IMR-90 (cell line): ENCODE data around the gene SLC2A3. TPM values are rescaled to one million over a fixed set of nuclear protein-coding genes. Genes with fewer than 3 reads are reported as not detected.

Experiments used
- ATAC-seq: fragments of 200-7000 bp; cut with Tn5 transposase; 2 replicates; pipeline ENCODE4 v1.9.1; 2020; ENCODE audit warnings: low read depth, mild to moderate bottlenecking, moderate library complexity
- BruUV-seq: library from RNA; stranded (reverse); fragments of 400-500 nt; replicated peaks from 2 replicates; lab custom pipeline; 2021; lab: Mats Ljungman, UMichigan
- CTCF ChIA-PET: fragments of 300-600 bp; formaldehyde crosslinking; extraction: SDS; loops from one replicate; lab custom pipeline; 2021; ENCODE audit warnings: antibody characterized with exemption; lab: Yijun Ruan, JAX
- POLR2A ChIA-PET: fragments of 300-600 bp; sonication (Branson Sonifier 250); formaldehyde crosslinking; loops from one replicate; lab custom pipeline; 2022; ENCODE audit warnings: antibody characterized with exemption; ENCODE audit not compliant: unreplicated experiment; lab: Charles Lee
- DNase-seq: peaks from one replicate; pipeline ENCODE4 v3.0.0; 2013
- H2AFZ ChIP-seq: replicated peaks from 2 replicates; pipeline ENCODE3; 2013; ENCODE audit warnings: low read length, mild to moderate bottlenecking; ENCODE audit not compliant: poor library complexity
- H2AK5ac ChIP-seq: 2 replicates; pipeline ENCODE4 v1.6.1; 2013; ENCODE audit warnings: low read depth, low read length, inconsistent platforms
- H2AK9ac ChIP-seq: replicated peaks from 2 replicates; pipeline ENCODE3; 2013; ENCODE audit warnings: mild to moderate bottlenecking, low read depth, low read length, moderate library complexity; ENCODE audit not compliant: poor library complexity
- H2BK120ac ChIP-seq: 2 replicates; pipeline ENCODE4 v1.6.1; 2013; ENCODE audit warnings: low read depth, low read length, inconsistent platforms
- H2BK15ac ChIP-seq: 3 replicates; pipeline ENCODE4 v1.6.1; 2013; ENCODE audit warnings: low read depth, low read length, inconsistent platforms
- H2BK20ac ChIP-seq: 2 replicates; pipeline ENCODE4 v1.6.1; 2013; ENCODE audit warnings: low read depth, mild to moderate bottlenecking, inconsistent platforms, low read length, moderate library complexity
- H2BK5ac ChIP-seq: 2 replicates; pipeline ENCODE4 v1.6.1; 2013; ENCODE audit warnings: mild to moderate bottlenecking, low read depth, low read length, inconsistent platforms; ENCODE audit not compliant: poor library complexity, severe bottlenecking
- H3K14ac ChIP-seq: replicated peaks from 2 replicates; pipeline ENCODE4 v1.6.1; 2013; ENCODE audit warnings: low read depth, low read length, inconsistent platforms
- H3K18ac ChIP-seq: 2 replicates; pipeline ENCODE4 v1.6.1; 2013; ENCODE audit warnings: low read depth, low read length, control low read depth
- H3K23ac ChIP-seq: 2 replicates; pipeline ENCODE4 v1.6.1; 2013; ENCODE audit warnings: low read depth, low read length, inconsistent platforms
- H3K27ac ChIP-seq: 2 replicates; pipeline ENCODE4 v1.5.1; 2013; ENCODE audit warnings: mild to moderate bottlenecking, control low read depth, low read length; ENCODE audit not compliant: insufficient read depth
- H3K27me3 ChIP-seq: 2 replicates; pipeline ENCODE4 v1.6.1; 2013; ENCODE audit warnings: low read length; ENCODE audit not compliant: control insufficient read depth, insufficient read depth
- H3K36me3 ChIP-seq: 2 replicates; pipeline ENCODE4 v1.6.1; 2013; ENCODE audit warnings: low read length, mixed read lengths; ENCODE audit not compliant: control insufficient read depth, insufficient read depth
- H3K4ac ChIP-seq: 2 replicates; pipeline ENCODE4 v1.6.1; 2013; ENCODE audit warnings: low read depth, low read length, inconsistent platforms
- H3K4me1 ChIP-seq: 2 replicates; pipeline ENCODE4 v1.6.1; 2013; ENCODE audit warnings: low read length, mixed read lengths; ENCODE audit not compliant: control insufficient read depth, insufficient read depth
- H3K4me2 ChIP-seq: 2 replicates; pipeline ENCODE4 v1.6.1; 2013; ENCODE audit warnings: low read depth, mild to moderate bottlenecking, control low read depth, low read length, moderate library complexity
- H3K4me3 ChIP-seq: 2 replicates; pipeline ENCODE4 v1.5.1; 2013; ENCODE audit warnings: low read depth, mild to moderate bottlenecking, control low read depth, low read length, moderate library complexity; ENCODE audit not compliant: insufficient read depth
- H3K56ac ChIP-seq: 2 replicates; pipeline ENCODE4 v1.6.1; 2013; ENCODE audit warnings: low read length, inconsistent platforms; ENCODE audit not compliant: insufficient read depth; ENCODE audit errors: extremely low read depth
- H3K79me1 ChIP-seq, 2 experiments: 2 replicates each; pipeline ENCODE4 v1.6.1; 2013; ENCODE audit warnings: low read length in 2 of 2, inconsistent platforms in 1 of 2, low read depth in 1 of 2
- H3K9ac ChIP-seq: 2 replicates; pipeline ENCODE4 v1.6.1; 2013; ENCODE audit warnings: low read depth, low read length, control low read depth
- H3K9me1 ChIP-seq: 2 replicates; pipeline ENCODE4 v1.6.1; 2013; ENCODE audit warnings: low read length, inconsistent platforms; ENCODE audit not compliant: insufficient read depth
- H3K9me3 ChIP-seq: 2 replicates; pipeline ENCODE4 v1.6.1; 2013; ENCODE audit warnings: low read length; ENCODE audit not compliant: control insufficient read depth, insufficient read depth
- H4K20me1 ChIP-seq: 2 replicates; pipeline ENCODE4 v1.6.1; 2013; ENCODE audit warnings: low read length, inconsistent platforms; ENCODE audit not compliant: insufficient read depth
- H4K5ac ChIP-seq: 2 replicates; pipeline ENCODE4 v1.6.1; 2013; ENCODE audit warnings: mild to moderate bottlenecking, low read depth, low read length, control low read depth
- H4K8ac ChIP-seq, 2 experiments: 2 replicates each; pipeline ENCODE4 v1.6.1; 2013; ENCODE audit warnings: low read depth in 2 of 2, low read length in 2 of 2, control low read depth in 1 of 2, inconsistent platforms in 1 of 2
- H4K91ac ChIP-seq: 2 replicates; pipeline ENCODE4 v1.6.1; 2013; ENCODE audit warnings: low read depth, low read length, inconsistent platforms; ENCODE audit not compliant: insufficient read depth
- BHLHE40 ChIP-seq: fragments of 150-350 bp; IDR thresholded peaks from 2 replicates; pipeline ENCODE4 v1.6.1; 2016; ENCODE audit warnings: mild to moderate bottlenecking, low read depth, low read length
- CEBPB ChIP-seq: IDR thresholded peaks from 2 replicates; pipeline ENCODE4 v1.6.1; 2012; ENCODE audit warnings: low read depth, low read length, improper control_type of control experiment
- CHD1 ChIP-seq: IDR thresholded peaks from 2 replicates; pipeline ENCODE4 v1.6.1; 2012; ENCODE audit warnings: low read depth, low read length, improper control_type of control experiment
- FOS ChIP-seq: fragments of 150-350 bp; IDR thresholded peaks from 2 replicates; pipeline ENCODE4 v1.6.1; 2016; ENCODE audit warnings: low read depth, low read length
- MAFK ChIP-seq: IDR thresholded peaks from 2 replicates; pipeline ENCODE4 v1.6.1; 2012; ENCODE audit warnings: low read depth, low read length, improper control_type of control experiment
- MAZ ChIP-seq: IDR thresholded peaks from 2 replicates; pipeline ENCODE4 v1.6.1; 2012; ENCODE audit warnings: low read depth, mild to moderate bottlenecking, low read length, improper control_type of control experiment, moderate library complexity, borderline replicate concordance
- MXI1 ChIP-seq: IDR thresholded peaks from 2 replicates; pipeline ENCODE4 v1.6.1; 2012; ENCODE audit warnings: low read depth, mild to moderate bottlenecking, low read length, moderate library complexity, borderline replicate concordance
- NFE2L2 ChIP-seq: fragments of 150-350 bp; IDR thresholded peaks from 2 replicates; pipeline ENCODE4 v1.6.1; 2016; ENCODE audit warnings: low read depth, mild to moderate bottlenecking, low read length
- RAD21 ChIP-seq: IDR thresholded peaks from 2 replicates; pipeline ENCODE4 v1.6.1; 2012; ENCODE audit warnings: low read length, improper control_type of control experiment
- RCOR1 ChIP-seq: IDR thresholded peaks from 2 replicates; pipeline ENCODE4 v1.6.1; 2012; ENCODE audit warnings: mild to moderate bottlenecking, low read length, improper control_type of control experiment; ENCODE audit not compliant: insufficient replicate concordance
- RFX5 ChIP-seq: IDR thresholded peaks from 2 replicates; pipeline ENCODE4 v1.8.0; 2012; ENCODE audit warnings: low read depth, mild to moderate bottlenecking, low read length, moderate library complexity
- USF2 ChIP-seq: fragments of 150-350 bp; IDR thresholded peaks from 2 replicates; pipeline ENCODE4 v1.6.1; 2017; ENCODE audit warnings: mild to moderate bottlenecking, antibody characterized with exemption, low read length, low read depth
- WGBS, 2 experiments: methylation state at CpG; one replicate each; pipeline versions ENCODE4 v1.1.5 to v1.1.7; 2013; ENCODE audit warnings: missing lambda C conversion rate in 2 of 2; ENCODE audit not compliant: insufficient read length in 1 of 2; ENCODE audit errors: extremely low coverage in 2 of 2; 5-methylcytosine and 5-hydroxymethylcytosine counted together
- dilution Hi-C: fragments of 300-500 bp; cut with HindIII; formaldehyde crosslinking; loops from one replicate; pipeline ENCODE4 v1.14.3; 2018; ENCODE audit warnings: low sequenced_read_pairs; ENCODE audit not compliant: unreplicated experiment
- in situ Hi-C: fragments of 300-500 bp; cut with MboI; formaldehyde crosslinking; loops from 3 replicates; pipeline ENCODE4 v1.14.3; 2019; ENCODE audit warnings: low sequenced_read_pairs, inconsistent platforms, mixed read lengths
- intact Hi-C: fragments of 100-400 bp; cut with micrococcal nuclease; formaldehyde crosslinking; loops from 2 replicates; pipeline ENCODE4 v1.10.0; 2022
- polyA plus RNA-seq, 3 experiments: library from polyadenylated mRNA; depleted of rRNA; stranded (reverse); fragments of >200 nt; gene quantifications; 2 replicates each; pipeline ENCODE4 v1.2.3, GENCODE V29; 2012; ENCODE audit warnings: low replicate concordance in 1 of 3
- total RNA-seq: library from RNA; depleted of rRNA; stranded (reverse); fragments of >200 nt; gene quantifications from 2 replicates; pipeline ENCODE4 v1.2.3, GENCODE V29; 2012
- TF ChIP-seq, protein P1 (sequence below): fragments of 150-350 bp; IDR thresholded peaks from 2 replicates; pipeline ENCODE4 v1.6.1; 2016; ENCODE audit warnings: low read depth, mild to moderate bottlenecking, low read length, moderate library complexity, borderline replicate concordance
- TF ChIP-seq, protein P2 (sequence below): conservative IDR thresholded peaks from 2 replicates; pipeline ENCODE4 v1.5.1; 2012; ENCODE audit warnings: mild to moderate bottlenecking, low read depth, low read length, improper control_type of control experiment

Gene SLC2A3
- total and polyA plus RNA-seq, 2 of the 4 experiments (the other 2 are of a cell fraction), result 46.1 to 54.8 TPM

GRCh38 chr12:7972734-7973456 lies 36.9 kb upstream of the SLC2A3 start:
- no TSS peak for BruUV-seq
- no peak for ATAC-seq
- in situ Hi-C loops, result no loop called here
- H2AK5ac ChIP-seq, result peak overlapping the region; percentile 64; the same call in 1 of the 2 replicates
- CTCF ChIA-PET, result interaction anchor here (1.2 kb wide), 1 partner anchor 40 kb away, joined by 5 read pairs; no protein-coding TSS in a partner anchor
- no peak overlapping the region for H4K5ac ChIP-seq
- H3K9ac ChIP-seq, result no peak overlapping the region
- 0 out of 2 replicates have a peak overlapping the region, but pooled peaks have one; percentile 25 for H2BK20ac ChIP-seq
- H3K4me1 ChIP-seq, result peaks cover 6% of the 10 kb centered on the region
- peak overlapping the region; percentile 47 for H3K27ac ChIP-seq
- H3K79me1 ChIP-seq, result peaks cover 8% of the 10 kb centered on the region in 2 experiments; a peak in 3 of 4 replicates
- H2BK15ac ChIP-seq, result no peak overlapping the region; the same call in 2 of the 3 replicates
- POLR2A ChIA-PET, result no interaction called here
- peak overlapping the region; percentile 59 for H2BK5ac ChIP-seq
- H3K27me3 ChIP-seq, result no peaks in the 10 kb centered on the region
- DNase-seq, result no peak
- H3K9me3 ChIP-seq, result no peaks in the 10 kb centered on the region
- no peaks in the 10 kb centered on the region for H4K20me1 ChIP-seq
- no peak overlapping the region for H4K91ac ChIP-seq
- H2BK120ac ChIP-seq, result peak overlapping the region; percentile 18; the same call in 1 of the 2 replicates
- no peaks in the 10 kb centered on the region; the same call in 1 of the 2 replicates for H3K9me1 ChIP-seq
- dilution Hi-C loops, result no loop called here
- peak overlapping the region; percentile 20 for H3K4ac ChIP-seq
- no peak overlapping the region for H2AK9ac ChIP-seq
- H3K56ac ChIP-seq, result no peak overlapping the region
- H3K18ac ChIP-seq, result no peak overlapping the region; the same call in 1 of the 2 replicates
- H2AFZ ChIP-seq, result no peak overlapping the region
- no peaks in the 10 kb centered on the region for H3K36me3 ChIP-seq
- H3K23ac ChIP-seq, result no peak overlapping the region
- H3K4me2 ChIP-seq, result no peak overlapping the region
- intact Hi-C loops, result loop anchor here (5.0 kb wide), 1 partner anchor 724 kb away; the partner anchor contains the start of gene RIMKLB
- WGBS, 2 experiments, result 93% methylated on average over 4 of the region's 19 CpGs; no CpG with 5 or more reads in 1 of the 2 experiments
- no peak overlapping the region; the same call in 1 of the 2 replicates for H3K14ac ChIP-seq
- no peak overlapping the region for H3K4me3 ChIP-seq
- 0 out of 4 replicates have a peak overlapping the region, but pooled peaks of 1 of the 2 experiments have one; percentile 33 for H4K8ac ChIP-seq
- TF ChIP-seq MAZ (no peak), FOS (no peak), RCOR1 (no peak), RFX5 (no peak), RAD21 (no peak), MXI1 (no peak), MAFK (no peak), CHD1 (no peak), NFE2L2 (no peak), BHLHE40 (no peak), USF2 (no peak), CEBPB (no peak)
- TF ChIP-seq, protein P1, sequence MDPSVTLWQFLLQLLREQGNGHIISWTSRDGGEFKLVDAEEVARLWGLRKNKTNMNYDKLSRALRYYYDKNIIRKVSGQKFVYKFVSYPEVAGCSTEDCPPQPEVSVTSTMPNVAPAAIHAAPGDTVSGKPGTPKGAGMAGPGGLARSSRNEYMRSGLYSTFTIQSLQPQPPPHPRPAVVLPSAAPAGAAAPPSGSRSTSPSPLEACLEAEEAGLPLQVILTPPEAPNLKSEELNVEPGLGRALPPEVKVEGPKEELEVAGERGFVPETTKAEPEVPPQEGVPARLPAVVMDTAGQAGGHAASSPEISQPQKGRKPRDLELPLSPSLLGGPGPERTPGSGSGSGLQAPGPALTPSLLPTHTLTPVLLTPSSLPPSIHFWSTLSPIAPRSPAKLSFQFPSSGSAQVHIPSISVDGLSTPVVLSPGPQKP, result no peak
- TF ChIP-seq, protein P2, sequence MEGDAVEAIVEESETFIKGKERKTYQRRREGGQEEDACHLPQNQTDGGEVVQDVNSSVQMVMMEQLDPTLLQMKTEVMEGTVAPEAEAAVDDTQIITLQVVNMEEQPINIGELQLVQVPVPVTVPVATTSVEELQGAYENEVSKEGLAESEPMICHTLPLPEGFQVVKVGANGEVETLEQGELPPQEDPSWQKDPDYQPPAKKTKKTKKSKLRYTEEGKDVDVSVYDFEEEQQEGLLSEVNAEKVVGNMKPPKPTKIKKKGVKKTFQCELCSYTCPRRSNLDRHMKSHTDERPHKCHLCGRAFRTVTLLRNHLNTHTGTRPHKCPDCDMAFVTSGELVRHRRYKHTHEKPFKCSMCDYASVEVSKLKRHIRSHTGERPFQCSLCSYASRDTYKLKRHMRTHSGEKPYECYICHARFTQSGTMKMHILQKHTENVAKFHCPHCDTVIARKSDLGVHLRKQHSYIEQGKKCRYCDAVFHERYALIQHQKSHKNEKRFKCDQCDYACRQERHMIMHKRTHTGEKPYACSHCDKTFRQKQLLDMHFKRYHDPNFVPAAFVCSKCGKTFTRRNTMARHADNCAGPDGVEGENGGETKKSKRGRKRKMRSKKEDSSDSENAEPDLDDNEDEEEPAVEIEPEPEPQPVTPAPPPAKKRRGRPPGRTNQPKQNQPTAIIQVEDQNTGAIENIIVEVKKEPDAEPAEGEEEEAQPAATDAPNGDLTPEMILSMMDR, result no peak
